ENCODE results near the gene SEC24A. TPM values are rescaled to one million over a fixed set of nuclear protein-coding genes. Genes with fewer than 3 reads are reported as not detected.

The SEC24A gene
- polyA plus RNA-seq, 1 of the 3 experiments (the other 2 are of a cell fraction): 7.4 TPM

DNA sequence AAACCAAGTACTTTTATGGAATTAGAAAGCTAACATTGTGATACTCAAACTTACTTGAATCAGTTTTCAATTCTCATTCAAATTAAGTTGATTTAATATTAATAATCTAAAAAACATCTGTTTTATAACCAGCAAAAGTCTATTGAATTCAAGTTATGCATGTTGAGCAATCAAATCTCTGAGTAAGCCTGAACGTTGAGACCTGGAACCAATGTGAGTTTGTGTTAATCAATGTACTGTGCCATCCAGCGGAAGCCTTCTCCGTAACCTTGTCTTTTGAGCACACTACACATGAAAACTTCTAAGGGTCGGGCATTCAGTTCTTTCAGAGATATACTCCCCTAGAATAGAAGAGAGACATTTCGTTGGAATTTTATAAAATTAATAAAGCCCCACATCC lies 41.9 kb upstream of the SEC24A start:
- TF ChIP-seq ELF1 (IDR thresholded peaks at IDR 0.05) (no peak), FOXJ3 (CRISPR knock-in tag; IDR thresholded peaks at IDR 0.05) (no peak), NFIC (IDR thresholded peaks at IDR 0.05; ENCODE audit: borderline replicate concordance) (no peak), GABPA (IDR thresholded peaks at IDR 0.05; ENCODE audit: low read depth) (no peak), RFX5 (IDR thresholded peaks at IDR 0.05; ENCODE audit: low read length) (no peak), RAD21 (IDR thresholded peaks at IDR 0.05; ENCODE audit: low read length) (no peak), FOXM1 (IDR thresholded peaks at IDR 0.05; ENCODE audit: low read depth) (no peak), SIN3A (IDR thresholded peaks at IDR 0.05; ENCODE audit: borderline replicate concordance, low read depth, low read length) (no peak)
- Histone ChIP-seq H3K9me2 (no peaks in the 10 kb centered on the region), H3K4me3 (ENCODE audit: low read depth in 2 of 2, low read length in 1 of 2) (no peak overlapping the region), H4K20me1 (ENCODE audit: insufficient read depth) (no peaks in the 10 kb centered on the region), H3K9me3 (no peaks in the 10 kb centered on the region), H3K4me1 (ENCODE audit: control insufficient read depth in 1 of 2, insufficient read depth in 2 of 2, low read depth in 1 of 2, low read length in 1 of 2) (no peaks in the 10 kb centered on the region), H3K79me2 (ENCODE audit: insufficient read depth) (no peaks in the 10 kb centered on the region), H3K9ac (no peak overlapping the region), H2AFZ (ENCODE audit: low read depth) (no peak overlapping the region), H3K27ac (ENCODE audit: low read depth in 2 of 2, low read length in 1 of 2) (no peak overlapping the region), H3K27me3 (ENCODE audit: insufficient read depth) (no peaks in the 10 kb centered on the region), H3K36me3 (replicated peaks in 1 of 2; ENCODE audit: control insufficient read depth in 1 of 2, insufficient read depth in 2 of 2, low read length in 1 of 2) (peaks cover 55 to 65% of the 10 kb centered on the region in 2 experiments), H3F3A (replicated peaks; ENCODE audit: insufficient read depth) (peaks cover 32% of the 10 kb centered on the region), H3K4me2 (no peak overlapping the region)
- ChIA-PET POLR2A (no interaction called here), CTCF (interaction anchor here (1.5 to 2.7 kb wide), 2 partner anchors 19 to 80 kb away, joined by 4 to 10 read pairs; no protein-coding TSS in a partner anchor)
- no peak for DNase-seq
- WGBS (ENCODE audit: low lambda C conversion rate): 84% methylated on average over 5 of the region's 5 CpGs

DNA sequence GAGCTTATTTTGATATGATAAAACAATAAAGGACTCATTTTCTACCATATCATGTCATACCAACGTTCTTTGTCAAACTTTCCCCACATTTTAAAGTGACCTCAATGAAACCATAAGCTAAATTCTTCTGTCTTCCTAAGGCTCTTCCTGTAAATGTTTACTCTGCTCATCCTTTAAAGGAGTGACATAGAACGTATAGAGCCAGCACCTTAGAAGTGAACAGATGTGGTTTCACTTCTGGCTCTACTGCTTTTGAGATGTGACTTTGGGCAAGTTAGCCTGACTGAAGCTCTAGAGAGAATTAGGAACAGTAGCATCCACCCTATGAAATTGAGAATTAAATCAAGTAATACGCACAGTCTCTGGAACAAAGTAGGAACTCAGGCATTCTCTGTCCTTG lies 40.0 kb upstream of the SEC24A start:
- H3F3A ChIP-seq (replicated peaks; ENCODE audit: insufficient read depth): peaks cover 14% of the 10 kb centered on the region
- no peaks in the 10 kb centered on the region for H3K9me2 ChIP-seq
- CTCF ChIA-PET: interaction anchor here (1.6 to 2.7 kb wide), 2 partner anchors 21 to 468 kb away, joined by 3 to 10 read pairs; no protein-coding TSS in a partner anchor
- H3K4me2 ChIP-seq: no peak overlapping the region
- H2AFZ ChIP-seq (ENCODE audit: low read depth): no peak overlapping the region
- POLR2A ChIA-PET: interaction anchor here (0.5 kb wide), 1 partner anchor 254 kb away, joined by 3 read pairs; no protein-coding TSS in a partner anchor
- no peak for DNase-seq
- WGBS (ENCODE audit: low lambda C conversion rate): 81% methylated on average over 3 of the region's 3 CpGs
- H3K9ac ChIP-seq: no peak overlapping the region
- no peaks in the 10 kb centered on the region for H3K79me2 ChIP-seq (ENCODE audit: insufficient read depth)
- H3K4me3 ChIP-seq (ENCODE audit: low read depth in 2 of 2, low read length in 1 of 2): no peak overlapping the region
- peaks cover 62 to 74% of the 10 kb centered on the region in 2 experiments for H3K36me3 ChIP-seq (replicated peaks in 1 of 2; ENCODE audit: control insufficient read depth in 1 of 2, insufficient read depth in 2 of 2, low read length in 1 of 2)
- no peaks in the 10 kb centered on the region for H4K20me1 ChIP-seq (ENCODE audit: insufficient read depth)
- H3K9me3 ChIP-seq: no peaks in the 10 kb centered on the region
- no peaks in the 10 kb centered on the region for H3K27me3 ChIP-seq (ENCODE audit: insufficient read depth)
- no peak overlapping the region for H3K27ac ChIP-seq (ENCODE audit: low read depth in 2 of 2, low read length in 1 of 2)
- no peaks in the 10 kb centered on the region for H3K4me1 ChIP-seq (ENCODE audit: control insufficient read depth in 1 of 2, insufficient read depth in 2 of 2, low read depth in 1 of 2, low read length in 1 of 2)
- TF ChIP-seq NRF1 (IDR thresholded peaks at IDR 0.05; ENCODE audit: low read depth, low read length) (no peak), POLR2AphosphoS5 (IDR thresholded peaks at IDR 0.05; ENCODE audit: low read depth, low read length) (no peak), SIN3A (IDR thresholded peaks at IDR 0.05; ENCODE audit: borderline replicate concordance, low read depth, low read length) (no peak), YY1 (IDR thresholded peaks at IDR 0.05; ENCODE audit: low read depth) (no peak), RFX5 (IDR thresholded peaks at IDR 0.05; ENCODE audit: low read length) (no peak), TCF12 (IDR thresholded peaks at IDR 0.05) (no peak), NFIC (IDR thresholded peaks at IDR 0.05; ENCODE audit: borderline replicate concordance) (no peak), JUND (IDR thresholded peaks at IDR 0.05) (no peak), TAF1 (IDR thresholded peaks at IDR 0.05; ENCODE audit: borderline replicate concordance, low read depth, low read length) (no peak), ELF1 (IDR thresholded peaks at IDR 0.05) (no peak), MXI1 (IDR thresholded peaks at IDR 0.05; ENCODE audit: low read depth, low read length) (no peak), EZH2phosphoT487 (IDR thresholded peaks at IDR 0.05; ENCODE audit: borderline replicate concordance, low read depth) (no peak), GABPA (IDR thresholded peaks at IDR 0.05; ENCODE audit: low read depth) (no peak)
- TF ChIP-seq, protein P1, sequence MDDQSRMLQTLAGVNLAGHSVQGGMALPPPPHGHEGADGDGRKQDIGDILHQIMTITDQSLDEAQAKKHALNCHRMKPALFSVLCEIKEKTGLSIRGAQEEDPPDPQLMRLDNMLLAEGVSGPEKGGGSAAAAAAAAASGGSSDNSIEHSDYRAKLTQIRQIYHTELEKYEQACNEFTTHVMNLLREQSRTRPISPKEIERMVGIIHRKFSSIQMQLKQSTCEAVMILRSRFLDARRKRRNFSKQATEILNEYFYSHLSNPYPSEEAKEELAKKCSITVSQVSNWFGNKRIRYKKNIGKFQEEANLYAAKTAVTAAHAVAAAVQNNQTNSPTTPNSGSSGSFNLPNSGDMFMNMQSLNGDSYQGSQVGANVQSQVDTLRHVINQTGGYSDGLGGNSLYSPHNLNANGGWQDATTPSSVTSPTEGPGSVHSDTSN (IDR thresholded peaks at IDR 0.05): no peak
- TF ChIP-seq, protein P2, sequence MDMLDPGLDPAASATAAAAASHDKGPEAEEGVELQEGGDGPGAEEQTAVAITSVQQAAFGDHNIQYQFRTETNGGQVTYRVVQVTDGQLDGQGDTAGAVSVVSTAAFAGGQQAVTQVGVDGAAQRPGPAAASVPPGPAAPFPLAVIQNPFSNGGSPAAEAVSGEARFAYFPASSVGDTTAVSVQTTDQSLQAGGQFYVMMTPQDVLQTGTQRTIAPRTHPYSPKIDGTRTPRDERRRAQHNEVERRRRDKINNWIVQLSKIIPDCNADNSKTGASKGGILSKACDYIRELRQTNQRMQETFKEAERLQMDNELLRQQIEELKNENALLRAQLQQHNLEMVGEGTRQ (IDR thresholded peaks at IDR 0.05; ENCODE audit: borderline replicate concordance, low read depth, low read length): no peak
- TF ChIP-seq, protein P3, sequence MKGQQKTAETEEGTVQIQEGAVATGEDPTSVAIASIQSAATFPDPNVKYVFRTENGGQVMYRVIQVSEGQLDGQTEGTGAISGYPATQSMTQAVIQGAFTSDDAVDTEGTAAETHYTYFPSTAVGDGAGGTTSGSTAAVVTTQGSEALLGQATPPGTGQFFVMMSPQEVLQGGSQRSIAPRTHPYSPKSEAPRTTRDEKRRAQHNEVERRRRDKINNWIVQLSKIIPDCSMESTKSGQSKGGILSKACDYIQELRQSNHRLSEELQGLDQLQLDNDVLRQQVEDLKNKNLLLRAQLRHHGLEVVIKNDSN (IDR thresholded peaks at IDR 0.05; ENCODE audit: borderline replicate concordance, low read depth): no peak
- TF ChIP-seq, protein P4, sequence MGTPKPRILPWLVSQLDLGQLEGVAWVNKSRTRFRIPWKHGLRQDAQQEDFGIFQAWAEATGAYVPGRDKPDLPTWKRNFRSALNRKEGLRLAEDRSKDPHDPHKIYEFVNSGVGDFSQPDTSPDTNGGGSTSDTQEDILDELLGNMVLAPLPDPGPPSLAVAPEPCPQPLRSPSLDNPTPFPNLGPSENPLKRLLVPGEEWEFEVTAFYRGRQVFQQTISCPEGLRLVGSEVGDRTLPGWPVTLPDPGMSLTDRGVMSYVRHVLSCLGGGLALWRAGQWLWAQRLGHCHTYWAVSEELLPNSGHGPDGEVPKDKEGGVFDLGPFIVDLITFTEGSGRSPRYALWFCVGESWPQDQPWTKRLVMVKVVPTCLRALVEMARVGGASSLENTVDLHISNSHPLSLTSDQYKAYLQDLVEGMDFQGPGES (IDR thresholded peaks at IDR 0.05; ENCODE audit: low read depth, low read length): no peak
